ENCODE measurements around the gene TTLL3. TPM values are rescaled to one million over a fixed set of nuclear protein-coding genes. Genes with fewer than 3 reads are reported as not detected.
"Not testable (repeated sequence)": the region's sequence is repeated elsewhere in the genome, so short reads cannot be mapped to it uniquely, and the experiment has no call there.

Gene TTLL3
- polyA plus RNA-seq, 10 donors: 15.7 to 53.1 (median 23.5) TPM

DNA sequence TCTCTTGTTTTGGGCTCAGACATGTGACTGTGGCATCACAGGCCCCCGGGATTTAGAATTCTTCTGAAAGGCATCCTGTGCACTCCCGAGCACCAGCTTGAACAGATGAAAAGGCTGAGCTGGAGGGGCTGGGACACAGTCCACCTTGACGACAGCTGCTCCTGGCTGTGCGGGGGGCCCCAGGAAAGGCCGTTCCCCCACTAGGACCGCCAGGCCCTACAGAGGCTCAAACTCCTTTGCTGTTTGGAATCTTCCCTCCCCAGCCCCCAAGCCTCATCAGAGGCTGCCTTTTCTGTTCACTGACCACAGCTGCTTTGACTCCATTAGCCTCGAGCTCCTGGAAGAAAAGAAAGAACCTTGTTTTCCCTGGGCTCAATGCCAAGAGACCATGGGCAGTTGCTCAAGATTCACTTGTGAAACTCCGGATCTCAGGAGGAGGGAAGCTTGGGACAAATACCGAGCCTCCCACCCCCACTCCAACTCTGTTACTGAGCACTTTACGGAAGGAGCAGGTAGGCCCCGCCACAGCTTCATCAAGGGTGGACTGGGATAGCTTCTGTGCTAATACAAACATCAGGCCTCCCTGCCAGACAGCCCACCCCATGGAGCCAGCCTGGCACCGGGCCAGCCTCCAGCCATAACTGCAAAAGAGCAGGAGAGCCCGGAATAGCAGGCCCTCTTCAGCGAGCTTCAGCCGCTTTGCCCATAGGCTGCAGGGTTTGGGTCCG, 54.3 kb downstream of the TTLL3 start:
- peak; percentile 71 to 85 (median 75) for DNase-seq

DNA sequence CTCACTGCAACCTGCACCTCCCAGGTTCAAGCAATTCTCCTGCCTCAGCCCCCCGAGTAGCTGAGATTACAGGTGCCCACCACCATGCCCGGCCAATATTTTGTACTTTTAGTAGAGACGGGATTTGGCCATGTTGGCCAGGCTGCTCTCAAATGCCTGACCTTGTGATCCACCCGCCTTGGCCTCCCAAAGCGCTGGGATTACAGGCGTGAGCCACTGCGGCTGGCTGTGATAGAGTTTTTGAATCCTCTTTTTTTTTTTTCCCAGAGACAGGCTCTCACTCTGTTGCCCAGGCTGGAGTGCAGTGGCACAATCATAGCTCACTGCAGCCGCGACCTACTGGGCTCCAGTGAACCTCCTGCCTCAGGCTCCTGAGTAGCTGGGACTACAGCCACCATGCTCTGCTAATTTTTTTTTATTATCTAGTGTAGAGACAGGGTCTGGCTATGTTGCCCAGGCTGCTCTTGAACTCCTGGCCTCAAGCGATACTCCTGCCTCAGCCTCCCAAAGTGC, 55.1 kb downstream of the TTLL3 start:
- not testable (repeated sequence) for DNase-seq

DNA sequence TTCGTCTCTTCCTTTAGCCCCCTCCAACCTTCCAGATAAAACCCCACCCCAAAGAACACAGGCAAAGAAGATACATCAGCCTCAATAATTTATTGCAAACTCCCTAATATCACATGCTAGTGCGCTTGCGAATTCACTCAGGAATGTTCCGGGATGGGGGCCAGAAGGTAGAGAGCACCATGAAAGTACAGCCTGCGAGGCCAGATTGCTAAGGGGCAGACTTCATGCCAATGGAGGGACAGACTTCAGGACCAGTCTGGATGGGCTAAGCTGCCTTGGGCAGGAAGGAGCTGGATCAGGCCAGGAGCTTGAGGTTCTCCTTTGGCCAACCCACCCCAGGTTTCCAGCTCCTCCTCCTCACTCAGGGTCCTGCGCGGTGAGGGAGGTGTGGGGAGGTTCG, 56.6 kb downstream of the TTLL3 start:
- peak in 1 of 3 donors; percentile 20 for DNase-seq

DNA sequence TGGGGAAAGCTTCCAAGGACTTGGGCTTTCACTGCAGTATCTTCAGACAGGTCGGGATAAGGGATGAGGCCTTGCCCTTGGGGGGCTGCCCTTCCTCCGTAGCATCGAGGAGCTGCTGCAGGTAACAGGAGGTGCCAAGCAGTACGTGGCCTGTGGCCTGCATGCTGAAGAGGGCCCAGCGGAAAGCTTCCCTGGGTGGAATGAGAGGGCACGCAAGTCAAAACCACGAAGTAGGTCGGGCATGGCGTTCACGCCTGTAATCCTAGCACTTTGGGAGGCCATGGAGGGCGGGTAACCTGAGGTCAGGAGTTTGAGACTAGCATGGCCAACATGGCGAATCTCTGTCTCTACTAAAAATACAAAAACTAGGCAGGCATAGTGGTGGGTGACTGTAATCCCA, 57.0 kb downstream of the TTLL3 start:
- no peak for DNase-seq

- no peak for DNase-seq
Observed at GRCh38 chr3:9869955-9870354, 59.9 kb downstream of the TTLL3 start.

- peak in 1 of 3 donors; percentile 40 for DNase-seq
Observed at GRCh38 chr3:9870978-9871377, 60.9 kb downstream of the TTLL3 start.

- DNase-seq: not testable (repeated sequence)
Observed at GRCh38 chr3:9872067-9872466, 62.0 kb downstream of the TTLL3 start.

- DNase-seq: no peak
Observed at GRCh38 chr3:9875448-9875847, 65.4 kb downstream of the TTLL3 start.

DNA sequence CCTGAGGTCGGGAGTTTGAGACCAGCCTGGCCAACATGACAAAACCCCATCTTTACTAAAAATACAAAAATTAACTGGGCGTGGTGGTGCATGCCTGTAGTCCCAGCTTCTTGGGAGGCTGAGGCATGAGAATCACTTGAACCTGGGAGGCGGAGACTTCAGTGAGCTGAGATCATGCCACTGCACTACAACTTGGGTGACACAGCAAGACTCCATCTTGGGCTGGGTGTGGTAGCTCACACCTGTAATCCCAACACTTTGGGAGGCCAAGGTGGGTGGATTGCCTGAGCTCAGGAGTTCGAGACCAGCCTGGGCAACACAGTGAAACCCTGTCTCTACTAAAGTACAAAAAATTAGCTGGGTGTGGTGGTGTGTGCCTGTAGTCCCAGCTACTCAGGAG, 66.2 kb downstream of the TTLL3 start:
- not testable (repeated sequence) for DNase-seq

DNA sequence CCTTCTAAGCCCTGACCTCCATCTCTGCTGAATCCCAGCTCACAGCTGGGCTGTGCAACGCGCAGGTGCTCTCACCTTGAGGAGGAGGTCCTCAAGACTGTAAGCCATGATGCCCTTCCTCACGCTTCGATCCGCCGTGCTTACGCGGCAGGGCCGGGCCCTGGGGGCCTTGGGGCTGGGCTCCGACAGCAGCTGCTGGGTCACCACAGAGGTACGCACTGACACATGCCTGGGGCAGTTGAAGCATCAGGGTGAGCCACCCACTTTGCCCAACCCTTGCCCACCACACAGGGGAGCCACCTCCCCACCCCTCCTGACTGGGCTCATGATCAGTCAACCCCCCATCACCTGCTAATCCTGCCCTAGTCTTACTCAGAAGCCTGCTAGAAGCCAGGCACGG, 66.9 kb downstream of the TTLL3 start:
- no peak for DNase-seq

GRCh38 chr3:9878700-9879099, 68.6 kb downstream of the TTLL3 start:
- DNase-seq: no peak

- no peak for DNase-seq
Observed at GRCh38 chr3:9879830-9880549, 69.9 kb downstream of the TTLL3 start, which contains the start of gene CIDEC. Gene CIDEC (minus strand): TSS chr3:9880253. CDS start chr3:9878486, 1,767 bp downstream.

GRCh38 chr3:9881441-9881840, 71.4 kb downstream of the TTLL3 start:
- DNase-seq: peak in 1 of 3 donors; percentile 41

DNA sequence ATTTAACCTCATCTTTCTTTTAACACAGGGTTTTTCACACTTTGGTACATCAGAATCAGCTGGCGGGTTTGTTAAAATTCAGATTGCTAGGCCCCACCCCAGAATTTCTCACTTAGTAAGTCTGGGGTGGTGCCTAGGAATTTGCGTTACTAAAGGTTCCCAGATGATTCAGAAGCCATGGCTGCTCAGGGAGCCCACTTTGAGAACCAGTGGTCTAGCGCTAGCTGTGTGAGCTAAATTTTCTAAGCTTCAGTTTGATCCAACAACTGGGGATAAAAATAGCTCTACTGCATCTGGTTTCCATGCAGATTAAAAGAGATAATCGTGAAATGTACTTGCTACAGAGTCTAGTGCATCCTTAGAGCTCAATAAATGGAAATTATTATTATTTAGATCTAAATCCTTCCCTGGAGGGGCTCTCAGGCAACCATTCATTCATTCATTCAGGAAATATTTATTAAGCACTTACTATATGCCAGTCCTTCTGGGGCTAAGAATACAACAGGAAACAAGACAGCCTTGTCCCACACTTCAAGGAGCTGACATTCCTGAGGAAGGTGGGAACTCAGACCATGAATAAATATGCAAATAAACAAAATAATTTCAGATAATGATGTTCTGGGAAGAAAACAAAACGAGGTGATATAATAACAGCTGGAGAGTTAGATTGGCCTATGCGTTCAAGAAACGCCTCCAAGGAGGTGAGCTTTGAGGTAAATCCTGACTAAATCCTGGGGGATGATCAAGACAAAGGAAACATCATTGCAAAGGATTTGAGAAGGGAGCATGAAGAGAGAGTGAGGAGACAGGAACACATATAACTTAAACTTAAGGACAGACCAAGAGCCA, 73.9 kb downstream of the TTLL3 start:
- no peak for DNase-seq

- peak in 1 of 3 donors; percentile 58 for DNase-seq
Observed at GRCh38 chr3:9884555-9885165, 74.6 kb downstream of the TTLL3 start.

Other genes with a start within 250 kb of the TTLL3 start
- 10 to 100 TPM; 17.6 to 23.0 (median 18.2) TPM for gene MTMR14, start 160.8 kb upstream of the TTLL3 start, polyA plus RNA-seq (ENCODE audit: insufficient read length in 10 of 10)
- gene CPNE9, start 106.4 kb upstream of the TTLL3 start, polyA plus RNA-seq (ENCODE audit: insufficient read length in 10 of 10): not detected
- 10 to 100 TPM; 10.8 to 17.3 (median 12.9) TPM for gene BRPF1, start 78.5 kb upstream of the TTLL3 start, polyA plus RNA-seq (ENCODE audit: insufficient read length in 10 of 10)
- 10 to 100 TPM; 22.3 to 42.0 (median 28.0) TPM for gene OGG1, start 60.3 kb upstream of the TTLL3 start, polyA plus RNA-seq (ENCODE audit: insufficient read length in 10 of 10)
- 10 to 100 TPM in 9 of 10 donors, 1 to 10 TPM in 1; 10.0 to 19.5 (median 14.5) TPM for gene CAMK1, start 40.3 kb upstream of the TTLL3 start, polyA plus RNA-seq (ENCODE audit: insufficient read length in 10 of 10)
- gene TADA3, start 17.8 kb upstream of the TTLL3 start, polyA plus RNA-seq (ENCODE audit: insufficient read length in 10 of 10): 10 to 100 TPM; 49.2 to 56.4 (median 53.4) TPM
- gene ARPC4, start 17.2 kb upstream of the TTLL3 start, polyA plus RNA-seq (ENCODE audit: insufficient read length in 10 of 10): 100 to 1,000 TPM in 1 of 10 donors, 10 to 100 TPM in 9; 58.5 to 101 (median 82.9) TPM
- 10 to 100 TPM; 22.9 to 32.7 (median 27.8) TPM for gene RPUSD3, start 33.7 kb downstream of the TTLL3 start, polyA plus RNA-seq (ENCODE audit: insufficient read length in 10 of 10)
- gene CIDEC, start 70.0 kb downstream of the TTLL3 start, polyA plus RNA-seq (ENCODE audit: insufficient read length in 10 of 10): 1 to 10 TPM in 1 of 10 donors, under 1 TPM in 7, not detected in 2; 0.21 to 1.1 (median 0.41) TPM
- 10 to 100 TPM; 24.6 to 33.7 (median 28.8) TPM for gene JAGN1, start 80.3 kb downstream of the TTLL3 start, polyA plus RNA-seq (ENCODE audit: insufficient read length in 10 of 10)
- gene IL17RE, start 92.6 kb downstream of the TTLL3 start, polyA plus RNA-seq (ENCODE audit: insufficient read length in 10 of 10): 10 to 100 TPM in 1 of 10 donors, 1 to 10 TPM in 8, under 1 TPM in 1; 0.97 to 14.4 (median 1.7) TPM
- 10 to 100 TPM; 15.2 to 37.4 (median 22.1) TPM for gene IL17RC, start 106.8 kb downstream of the TTLL3 start, polyA plus RNA-seq (ENCODE audit: insufficient read length in 10 of 10)
- gene CRELD1, start 123.6 kb downstream of the TTLL3 start, polyA plus RNA-seq (ENCODE audit: insufficient read length in 10 of 10): 10 to 100 TPM; 21.4 to 39.8 (median 29.4) TPM
- gene PRRT3, start 142.1 kb downstream of the TTLL3 start, polyA plus RNA-seq (ENCODE audit: insufficient read length in 10 of 10): 1 to 10 TPM in 9 of 10 donors, under 1 TPM in 1; 0.92 to 2.9 (median 1.7) TPM
- 10 to 100 TPM; 31.8 to 44.7 (median 39.0) TPM for gene EMC3, start 176.6 kb downstream of the TTLL3 start, polyA plus RNA-seq (ENCODE audit: insufficient read length in 10 of 10)
- gene FANCD2, start 216.2 kb downstream of the TTLL3 start, polyA plus RNA-seq (ENCODE audit: insufficient read length in 10 of 10): 10 to 100 TPM in 4 of 10 donors, 1 to 10 TPM in 6; 5.8 to 11.8 (median 9.8) TPM

Measured in muscle of back (tissue), 11 donors.